ENCODE results near the gene HSD17B13. TPM values are rescaled to one million over a fixed set of nuclear protein-coding genes. Genes with fewer than 3 reads are reported as not detected.

Gene HSD17B13
- total and polyA plus RNA-seq, 2 experiments from 2014 or later: 0.15 TPM; not detected in 1

GRCh38 chr4:87365348-87365747 is 42.7 kb upstream of the HSD17B13 start:
- DNase-seq (ENCODE audit: low spot score) (no peak), ATAC-seq (no peak)
- Mint-ChIP-seq H3K36me3 (ENCODE audit: low read depth) (peaks cover 28% of the 10 kb centered on the region), H3K27ac (no peak overlapping the region), H3K9me3 (no peaks in the 10 kb centered on the region), H3K4me3 (no peak overlapping the region), H3K4me1 (peaks cover 17% of the 10 kb centered on the region; the same call in 2 of the 3 replicates), H3K27me3 (ENCODE audit: insufficient read depth, low read depth, poor library complexity) (peaks cover 4% of the 10 kb centered on the region)
- no peaks in the 10 kb centered on the region for H4K20me1 ChIP-seq (replicated peaks; ENCODE audit: insufficient read depth)
- H3K27ac ChIP-seq (ENCODE audit: low read depth): no peak overlapping the region
- TF ChIP-seq STAT1 (IDR thresholded peaks at IDR 0.05; ENCODE audit: unreplicated experiment) (no peak), CREB1 (CRISPR knock-in tag; IDR thresholded peaks at IDR 0.05; ENCODE audit: low read depth) (no peak), ZNF114 (CRISPR knock-in tag; IDR thresholded peaks at IDR 0.05) (no peak), CTCF (conservative IDR thresholded peaks at IDR 0.05; ENCODE audit: low read depth in 2 of 2) (no peak), ZNF462 (CRISPR knock-in tag; IDR thresholded peaks at IDR 0.05) (no peak), POLR2AphosphoS5 (IDR thresholded peaks at IDR 0.05; ENCODE audit: low read depth) (no peak), ZNF331 (CRISPR knock-in tag; IDR thresholded peaks at IDR 0.05; ENCODE audit: low read depth) (no peak), JUNB (IDR thresholded peaks at IDR 0.05; ENCODE audit: unreplicated experiment) (no peak), EZH2phosphoT487 (IDR thresholded peaks at IDR 0.05; ENCODE audit: unreplicated experiment) (no peak), ETS1 (IDR thresholded peaks at IDR 0.05) (no peak), NANOG (IDR thresholded peaks at IDR 0.05; ENCODE audit: borderline replicate concordance) (no peak), REST (IDR thresholded peaks at IDR 0.05; ENCODE audit: unreplicated experiment) (no peak), EZH2 (IDR thresholded peaks at IDR 0.05; ENCODE audit: low read depth, unreplicated experiment) (no peak)
- H3K4me1 ChIP-seq (ENCODE audit: insufficient read depth): peaks cover 9% of the 10 kb centered on the region; the same call in 1 of the 2 replicates
- peaks cover 11% of the 10 kb centered on the region; the same call in 1 of the 2 replicates for H3K36me3 ChIP-seq (ENCODE audit: insufficient read depth)
- H3K9me2 ChIP-seq (ENCODE audit: insufficient read depth): no peaks in the 10 kb centered on the region
- H3K27me3 ChIP-seq (ENCODE audit: insufficient read depth): no peaks in the 10 kb centered on the region
- no peak overlapping the region for H3K4me3 ChIP-seq
- no peaks in the 10 kb centered on the region for H3F3A ChIP-seq (replicated peaks; ENCODE audit: low read depth)
- H3K79me2 ChIP-seq (replicated peaks; ENCODE audit: insufficient read depth): no peaks in the 10 kb centered on the region
- no peak overlapping the region for H3K4me2 ChIP-seq
- H2AFZ ChIP-seq: no peak overlapping the region
